Hippocampal formation (tissue), 2 donors: ENCODE data around the gene CDKN1A.
"Not testable (repeated sequence)": the region's sequence is repeated elsewhere in the genome, so short reads cannot be mapped to it uniquely, and the experiment has no call there.

Experiments used
- DNase-seq, 2 donors: peaks; one replicate each; lab custom pipeline; 2025; lab: John Stamatoyannopoulos, UW

The CDKN1A gene

GRCh38 chr6:36678488-36679042, at the start of gene CDKN1A:
CDKN1A (plus strand) TSS chr6:36678714; CDS start chr6:36684102, 5,388 bp downstream.
- peak; percentile 42 to 78 for DNase-seq

- no peak for DNase-seq
Observed at GRCh38 chr6:36629784-36630183, 48.7 kb upstream of the CDKN1A start.

GRCh38 chr6:36631326-36632011, 47.0 kb upstream of the CDKN1A start:
- no peak for DNase-seq

- DNase-seq, result no peak
Observed at GRCh38 chr6:36633370-36633769, 45.1 kb upstream of the CDKN1A start.

GRCh38 chr6:36633915-36634314, 44.6 kb upstream of the CDKN1A start:
- no peak for DNase-seq

GRCh38 chr6:36634317-36635108, 44.0 kb upstream of the CDKN1A start:
- DNase-seq, result no peak

- no peak for DNase-seq
Observed at GRCh38 chr6:36636283-36636682, 42.2 kb upstream of the CDKN1A start.

- no peak for DNase-seq
Observed at GRCh38 chr6:36636687-36637418, 41.7 kb upstream of the CDKN1A start.

GRCh38 chr6:36638579-36638978, 39.9 kb upstream of the CDKN1A start:
- no peak for DNase-seq

- no peak for DNase-seq
Observed at GRCh38 chr6:36639171-36639808, 39.2 kb upstream of the CDKN1A start.

- DNase-seq, result no peak
Observed at GRCh38 chr6:36641543-36641942, 37.0 kb upstream of the CDKN1A start.

GRCh38 chr6:36642913-36643817, 35.3 kb upstream of the CDKN1A start:
- DNase-seq, result no peak

- DNase-seq, result no peak
Observed at GRCh38 chr6:36643977-36644376, 34.5 kb upstream of the CDKN1A start.

GRCh38 chr6:36649086-36649485, 29.4 kb upstream of the CDKN1A start:
- no peak for DNase-seq

- DNase-seq, result no peak
Observed at GRCh38 chr6:36649701-36650484, 28.6 kb upstream of the CDKN1A start.

- no peak for DNase-seq
Observed at GRCh38 chr6:36650848-36651478, 27.6 kb upstream of the CDKN1A start.

- no peak for DNase-seq
Observed at GRCh38 chr6:36651659-36652379, 26.7 kb upstream of the CDKN1A start.

GRCh38 chr6:36654469-36654868, 24.0 kb upstream of the CDKN1A start:
- DNase-seq, result not testable (repeated sequence)
